NCI-H1048 (cell line): ENCODE results near the gene UBE2QL1.

Experiments used
- DNase-seq: peaks from one replicate; lab custom pipeline; 2025; lab: John Stamatoyannopoulos, UW

UBE2QL1 gene

GRCh38 chr5:6478793-6479192 lies 30.1 kb downstream of the UBE2QL1 start:
- DNase-seq = no peak

DNA sequence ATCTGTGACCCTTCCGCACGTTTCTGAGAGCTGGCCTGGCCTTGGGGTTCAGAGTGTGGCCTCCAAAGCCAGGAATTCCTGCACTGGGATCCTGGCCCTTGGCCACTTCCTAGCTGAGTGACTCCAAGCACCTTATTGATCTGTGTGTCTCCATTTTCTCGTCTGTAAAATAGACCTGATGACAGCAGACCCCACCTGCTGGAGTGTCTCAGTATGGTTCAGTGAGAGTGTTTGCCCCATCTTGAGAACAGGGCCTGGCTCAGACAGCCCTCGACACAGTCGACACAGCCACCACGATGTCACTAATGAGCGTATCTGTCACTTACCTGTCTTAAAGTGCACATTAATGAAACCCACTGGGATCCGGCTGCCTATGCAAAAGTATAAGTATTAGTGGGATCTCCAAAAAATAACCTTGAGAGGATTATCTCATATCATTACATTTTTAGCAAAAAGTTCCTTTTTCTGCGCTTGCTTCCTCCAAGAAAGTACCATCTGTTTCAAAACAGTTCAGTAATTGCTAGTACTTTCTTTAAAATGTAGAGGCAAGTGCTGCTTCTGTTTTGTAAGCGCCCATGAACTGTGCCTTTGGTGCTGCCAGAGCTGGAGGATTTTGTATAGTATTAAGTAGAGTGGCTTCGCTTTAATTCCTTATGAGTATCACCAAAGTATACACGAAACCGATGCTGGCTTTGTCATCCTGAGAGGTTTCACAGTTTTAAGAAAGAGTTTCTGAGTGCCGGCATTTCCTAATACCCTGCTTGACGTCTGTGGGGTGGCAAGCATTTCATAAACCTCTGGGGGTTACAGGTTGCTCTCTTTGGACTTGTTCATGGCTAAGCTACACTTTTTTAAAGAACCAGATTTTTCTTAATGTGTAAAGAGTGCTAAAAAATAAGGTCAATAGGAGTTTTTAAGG lies 31.7 kb downstream of the UBE2QL1 start:
- DNase-seq = no peak

DNA sequence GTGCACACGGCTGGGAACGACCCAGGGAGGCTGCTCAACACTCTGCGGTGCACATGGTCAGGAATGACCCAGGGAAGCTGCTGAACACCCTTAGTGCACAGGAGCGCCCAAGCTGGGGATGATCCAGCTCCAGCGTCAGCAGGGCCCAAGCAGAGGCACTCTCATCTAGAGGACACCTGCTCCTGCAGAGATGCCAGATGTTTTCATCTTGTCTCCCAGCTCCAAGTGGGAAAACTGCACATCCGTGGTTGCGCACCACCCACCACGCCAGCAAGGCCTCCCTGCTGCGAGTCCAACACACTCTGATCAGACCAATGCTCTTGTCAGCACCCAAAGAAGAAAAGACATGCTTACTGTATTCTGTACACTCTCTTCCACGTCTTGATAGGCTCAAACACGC lies 34.1 kb downstream of the UBE2QL1 start:
- no peak for DNase-seq

DNA sequence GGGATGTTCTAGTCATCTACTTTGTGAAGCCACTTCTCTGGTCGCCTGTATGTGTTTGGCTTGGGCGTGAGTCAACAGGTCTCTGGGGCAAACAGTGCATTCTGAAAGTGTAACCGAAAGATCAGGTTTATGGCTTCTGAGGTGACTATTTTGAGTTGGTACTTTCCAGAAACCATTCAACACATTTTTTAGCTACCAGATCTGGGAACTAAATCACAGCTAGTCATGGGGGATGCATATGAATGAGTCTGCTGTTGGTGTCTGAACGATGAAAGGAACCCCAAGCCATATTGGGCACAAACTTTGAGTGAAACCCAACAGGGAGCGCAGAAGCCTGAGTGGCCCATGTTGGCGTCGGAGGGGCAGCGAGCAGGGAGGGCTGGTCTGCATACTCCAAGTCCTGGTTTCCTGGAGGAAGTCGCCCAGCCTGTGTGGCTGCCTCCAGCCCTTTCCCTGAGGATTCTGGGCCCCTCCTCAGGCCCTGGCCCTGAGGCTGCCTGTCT lies 35.3 kb downstream of the UBE2QL1 start:
- no peak for DNase-seq

GRCh38 chr5:6484446-6484845 lies 35.8 kb downstream of the UBE2QL1 start:
- no peak for DNase-seq

- DNase-seq = no peak
These were observed 36.2 kb downstream of the UBE2QL1 start for GRCh38 chr5:6484899-6485298.

GRCh38 chr5:6485441-6485840 lies 36.8 kb downstream of the UBE2QL1 start:
- DNase-seq = no peak

DNA sequence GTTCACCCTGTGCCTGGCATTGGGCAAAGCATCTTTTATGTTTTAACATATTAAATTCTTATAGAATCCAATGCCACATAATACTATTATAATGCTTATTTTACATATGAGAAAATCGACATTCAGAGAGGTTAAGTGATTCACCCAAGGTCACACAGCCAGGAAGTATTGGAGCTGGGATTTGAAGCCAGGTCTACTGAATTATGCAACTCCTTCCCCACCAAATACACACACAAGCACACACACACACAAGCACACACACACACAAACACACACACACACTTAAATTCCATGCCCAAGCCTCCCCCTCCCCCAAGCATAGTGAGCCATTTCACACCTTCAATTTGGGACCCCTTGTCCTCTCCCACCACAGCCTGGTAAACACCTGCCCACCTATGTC lies 37.4 kb downstream of the UBE2QL1 start:
- DNase-seq = no peak

GRCh38 chr5:6487081-6487480 lies 38.4 kb downstream of the UBE2QL1 start:
- no peak for DNase-seq

GRCh38 chr5:6488021-6488420 lies 39.4 kb downstream of the UBE2QL1 start:
- DNase-seq = peak; percentile 46

GRCh38 chr5:6489643-6490185 lies 41.1 kb downstream of the UBE2QL1 start:
- no peak for DNase-seq

DNA sequence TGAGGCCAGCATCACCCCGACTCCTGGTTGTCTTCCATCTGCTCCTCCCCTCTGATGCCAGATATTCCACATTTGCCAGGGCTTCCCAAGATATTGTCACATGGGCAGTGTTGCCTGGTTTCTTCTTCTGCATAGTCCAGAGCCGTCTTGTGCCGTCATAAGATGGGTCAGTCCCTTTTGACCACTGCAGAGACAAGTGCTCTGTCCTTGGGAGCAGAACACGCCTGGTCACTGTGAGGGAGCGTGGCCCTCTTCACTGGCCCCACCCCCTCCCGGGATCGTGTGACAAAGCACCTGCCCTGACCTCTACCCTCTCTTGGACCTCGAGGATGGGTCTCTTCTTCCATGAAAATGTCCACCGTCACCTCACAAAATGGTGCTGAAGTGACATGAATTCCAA lies 41.6 kb downstream of the UBE2QL1 start:
- no peak for DNase-seq

DNA sequence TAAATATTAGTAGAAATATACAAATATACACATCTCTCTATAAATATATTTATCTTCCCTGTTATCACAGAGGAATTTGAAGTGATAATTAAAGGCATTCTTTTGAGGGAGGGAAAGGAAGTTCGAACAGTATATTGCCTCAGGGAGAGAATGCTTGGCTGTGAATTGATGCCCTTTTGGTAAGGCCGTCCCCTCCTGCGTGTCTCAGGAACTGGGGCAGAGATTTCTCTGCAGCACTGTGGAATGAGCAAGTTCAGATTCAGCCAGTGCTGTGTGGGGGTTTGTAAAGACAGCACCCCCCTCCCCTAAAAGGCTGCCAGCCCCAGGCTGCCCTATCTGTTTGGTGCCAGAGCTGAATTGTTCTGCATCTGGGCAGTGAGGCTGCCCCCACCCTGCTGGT lies 42.0 kb downstream of the UBE2QL1 start:
- peak; percentile 9 for DNase-seq

- DNase-seq = no peak
These were observed 42.7 kb downstream of the UBE2QL1 start for GRCh38 chr5:6491196-6491918.

- DNase-seq = no peak
These were observed 43.2 kb downstream of the UBE2QL1 start for GRCh38 chr5:6491919-6492290.

DNA sequence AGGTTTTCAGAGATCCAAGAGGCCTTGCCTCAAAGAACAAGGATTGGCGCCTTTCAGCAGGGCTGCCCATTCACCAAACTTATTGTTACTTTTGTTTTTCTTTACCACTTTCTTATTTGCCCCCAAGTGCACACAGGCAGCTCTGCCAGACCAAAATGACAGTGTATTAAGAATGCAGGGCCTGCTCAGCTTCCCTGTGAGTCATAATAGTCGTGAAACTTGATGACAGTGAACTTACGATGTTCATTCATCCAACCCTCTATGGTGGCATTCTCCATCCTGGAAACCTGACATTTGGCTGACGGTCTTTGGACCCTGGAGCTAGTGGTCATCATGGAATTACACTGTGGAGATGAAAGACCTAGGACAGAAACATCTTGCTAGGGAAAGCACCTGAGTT lies 44.3 kb downstream of the UBE2QL1 start:
- no peak for DNase-seq

GRCh38 chr5:6493681-6494454 lies 45.2 kb downstream of the UBE2QL1 start:
- no peak for DNase-seq

GRCh38 chr5:6494939-6495338 lies 46.3 kb downstream of the UBE2QL1 start:
- DNase-seq = no peak

GRCh38 chr5:6495433-6496206 lies 47.0 kb downstream of the UBE2QL1 start:
- DNase-seq = no peak

GRCh38 chr5:6496207-6496584 lies 47.5 kb downstream of the UBE2QL1 start:
- DNase-seq = no peak

GRCh38 chr5:6496636-6497035 lies 48.0 kb downstream of the UBE2QL1 start:
- no peak for DNase-seq
